GM12864 (cell line): ENCODE results near the gene ZIC2.

Source experiments
- DNase-seq: peaks from one replicate; pipeline ENCODE4 v3.0.0-alpha.2; 2011; ENCODE audit warnings: low read depth
- H3K4me3 ChIP-seq: 2 replicates; pipeline ENCODE4 v1.5.1; 2011; ENCODE audit warnings: mild to moderate bottlenecking, low read depth, low read length, control low read depth
- TF ChIP-seq, protein P1 (sequence below): IDR thresholded peaks from 2 replicates; pipeline ENCODE4 v1.5.1; 2011; ENCODE audit warnings: low read depth, mild to moderate bottlenecking, moderate library complexity, low read length, control low read depth, inconsistent platforms; ENCODE audit errors: missing control alignments

Gene ZIC2

GRCh38 chr13:99959127-99959539 is 22.5 kb upstream of the ZIC2 start:
- no peak overlapping the region for H3K4me3 ChIP-seq
- TF ChIP-seq, protein P1, sequence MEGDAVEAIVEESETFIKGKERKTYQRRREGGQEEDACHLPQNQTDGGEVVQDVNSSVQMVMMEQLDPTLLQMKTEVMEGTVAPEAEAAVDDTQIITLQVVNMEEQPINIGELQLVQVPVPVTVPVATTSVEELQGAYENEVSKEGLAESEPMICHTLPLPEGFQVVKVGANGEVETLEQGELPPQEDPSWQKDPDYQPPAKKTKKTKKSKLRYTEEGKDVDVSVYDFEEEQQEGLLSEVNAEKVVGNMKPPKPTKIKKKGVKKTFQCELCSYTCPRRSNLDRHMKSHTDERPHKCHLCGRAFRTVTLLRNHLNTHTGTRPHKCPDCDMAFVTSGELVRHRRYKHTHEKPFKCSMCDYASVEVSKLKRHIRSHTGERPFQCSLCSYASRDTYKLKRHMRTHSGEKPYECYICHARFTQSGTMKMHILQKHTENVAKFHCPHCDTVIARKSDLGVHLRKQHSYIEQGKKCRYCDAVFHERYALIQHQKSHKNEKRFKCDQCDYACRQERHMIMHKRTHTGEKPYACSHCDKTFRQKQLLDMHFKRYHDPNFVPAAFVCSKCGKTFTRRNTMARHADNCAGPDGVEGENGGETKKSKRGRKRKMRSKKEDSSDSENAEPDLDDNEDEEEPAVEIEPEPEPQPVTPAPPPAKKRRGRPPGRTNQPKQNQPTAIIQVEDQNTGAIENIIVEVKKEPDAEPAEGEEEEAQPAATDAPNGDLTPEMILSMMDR, result no peak

DNA sequence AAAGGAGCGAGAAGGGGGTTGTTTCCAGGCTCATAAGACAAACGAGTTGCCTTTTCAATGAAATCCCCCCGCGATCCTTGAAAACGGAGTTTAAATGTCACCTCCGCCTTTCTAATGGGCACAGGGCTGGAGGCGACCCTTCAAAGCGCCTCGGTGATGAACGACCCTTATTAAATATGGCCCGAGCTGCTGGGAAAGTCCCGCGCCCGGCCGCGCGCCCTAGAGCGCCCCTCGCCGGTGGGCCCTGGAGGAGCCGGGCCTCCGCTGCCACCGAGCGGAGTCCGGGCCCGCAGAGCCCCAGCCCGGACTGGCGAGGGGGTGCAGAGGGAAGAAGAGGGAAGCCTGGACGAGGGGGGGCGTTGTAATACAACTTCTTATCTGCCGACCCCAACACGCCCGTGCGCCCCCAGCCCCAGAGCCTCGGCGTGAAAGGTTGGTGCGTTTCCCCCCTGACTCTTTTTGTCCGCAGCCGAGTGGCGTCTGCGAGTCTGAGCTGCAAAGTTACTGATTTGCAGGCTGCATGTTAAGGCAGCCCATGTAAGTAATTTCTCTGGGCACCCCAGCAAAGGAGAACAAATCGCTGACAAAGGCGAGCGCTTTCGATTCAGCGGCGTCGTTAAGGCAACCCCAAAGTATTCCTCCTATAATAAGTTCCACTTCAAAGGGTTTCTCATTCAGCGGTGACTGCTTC is 21.9 kb upstream of the ZIC2 start:
- TF ChIP-seq, protein P1, result no peak
- no peak overlapping the region for H3K4me3 ChIP-seq
- no peak for DNase-seq

More at GRCh38 chr13:99959127-99959539, 22.5 kb upstream of the ZIC2 start:
- DNase-seq, result no peak

DNA sequence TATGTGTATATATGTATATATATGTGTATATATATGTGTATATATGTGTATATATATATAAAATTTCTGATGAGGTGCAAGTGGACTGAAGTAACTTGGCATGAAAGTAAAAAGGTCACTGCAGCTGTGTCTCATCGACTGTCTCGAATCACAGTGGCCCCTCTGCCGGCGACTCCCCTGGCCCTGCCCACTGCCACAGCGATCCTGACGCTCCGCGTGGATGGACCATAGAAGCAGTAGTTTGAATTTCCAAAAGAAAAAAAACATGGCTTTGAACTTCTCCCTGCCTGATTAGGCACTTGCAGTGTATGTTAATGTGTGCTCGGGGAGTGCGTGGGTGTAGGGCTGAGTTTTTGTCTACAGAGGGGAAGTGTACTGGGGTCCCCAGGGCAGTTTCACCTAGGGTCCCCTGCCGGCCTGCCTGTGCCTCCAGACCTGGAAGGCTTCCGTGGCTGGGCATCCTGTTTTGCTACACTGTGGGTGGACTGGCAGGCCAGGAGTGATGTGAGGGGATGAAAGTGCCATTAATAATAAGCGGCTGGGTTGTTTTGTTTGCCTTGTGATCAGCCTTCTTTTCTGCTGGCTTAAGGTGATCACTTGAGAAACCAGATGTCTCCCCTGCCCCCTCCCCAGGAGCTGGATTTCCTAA is 20.8 kb upstream of the ZIC2 start:
- H3K4me3 ChIP-seq, result no peak overlapping the region
- TF ChIP-seq, protein P1, result no peak
- no peak for DNase-seq

- DNase-seq, result no peak
These were observed 19.9 kb upstream of the ZIC2 start for GRCh38 chr13:99961636-99962035.

DNA sequence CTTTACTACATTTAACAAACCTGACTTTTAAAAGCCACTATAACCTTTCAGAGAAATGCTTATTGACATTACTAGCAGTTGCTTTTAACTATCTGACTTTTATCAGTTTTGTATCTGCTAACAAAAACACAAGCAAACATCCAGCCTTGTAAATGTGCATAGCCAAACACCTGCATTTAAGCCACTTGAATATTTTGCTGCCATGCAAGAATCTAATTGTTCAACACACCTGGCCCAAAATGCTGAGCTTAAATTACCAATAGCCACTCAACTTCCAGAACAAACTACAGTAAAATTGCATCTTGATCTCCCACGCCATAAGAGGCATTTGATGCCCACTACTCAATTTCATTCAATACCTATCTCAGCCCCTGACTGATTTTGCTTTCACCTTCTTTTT is 19.3 kb upstream of the ZIC2 start:
- TF ChIP-seq, protein P1, result no peak
- no peak for DNase-seq
- no peak overlapping the region for H3K4me3 ChIP-seq

More at GRCh38 chr13:99961636-99962035, 19.9 kb upstream of the ZIC2 start:
- TF ChIP-seq, protein P1, result no peak
- H3K4me3 ChIP-seq, result no peak overlapping the region

DNA sequence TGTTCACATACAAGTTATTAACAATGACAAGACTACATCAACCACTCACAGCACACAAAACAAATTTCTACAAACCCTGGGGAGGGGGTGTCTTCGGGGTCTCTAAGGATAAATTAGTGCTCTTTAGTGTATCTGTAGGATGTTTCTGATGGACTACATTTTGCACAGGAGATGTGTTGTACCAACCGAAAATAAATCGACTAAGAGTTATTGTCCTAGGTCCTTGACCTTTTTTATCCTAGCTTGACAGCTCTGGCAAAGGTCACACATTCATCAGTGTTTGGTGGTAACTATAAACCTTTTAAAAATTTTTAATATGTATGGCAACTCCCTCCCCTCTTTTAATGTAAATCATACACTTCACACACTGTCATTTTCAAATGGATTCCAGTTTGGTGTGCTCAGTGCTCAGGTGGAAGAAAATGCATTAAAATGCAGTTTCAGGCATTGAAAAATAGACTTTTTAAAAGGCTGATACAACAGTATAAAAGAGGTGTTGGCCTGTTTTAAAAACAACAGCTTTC is 17.7 kb upstream of the ZIC2 start:
- no peak overlapping the region for H3K4me3 ChIP-seq
- DNase-seq, result no peak
- TF ChIP-seq, protein P1, result no peak
